Gastrocnemius medialis (tissue), 4 donors: ENCODE results near the gene STK39. TPM values are rescaled to one million over a fixed set of nuclear protein-coding genes. Genes with fewer than 3 reads are reported as not detected.

Source experiments
- ATAC-seq, 2 donors: fragments of 150-250 bp; one replicate each; pipeline ENCODE4 v1.9.1; 2016
- DNase-seq, 2 donors: peaks; one replicate each; pipeline ENCODE4 v3.0.0-alpha.2; 2019
- H3K27ac ChIP-seq, 4 donors: fragments of 200-600 bp; sonication (generic); 1 replicate in 1 of 4; 2 replicates in 3 of 4; pipeline ENCODE4 v1.5.1; 2016 to 2018; ENCODE audit warnings: mild to moderate bottlenecking in 2 of 4, moderate library complexity in 1 of 4
- H3K27me3 ChIP-seq, 3 donors: fragments of 200-600 bp; sonication (generic) in 2 of 3; 1 replicate in 1 of 3; 2 replicates in 2 of 3; pipeline versions ENCODE4 v1.5.1 to v1.6.0; 2016 to 2019; ENCODE audit warnings: mild to moderate bottlenecking in 1 of 3, moderate library complexity in 1 of 3
- H3K36me3 ChIP-seq, 2 donors: fragments of 200-600 bp; sonication (generic) in 1 of 2; one replicate each; pipeline ENCODE4 v1.5.1; 2017 to 2018
- H3K4me1 ChIP-seq, 2 donors: fragments of 200-600 bp; sonication (generic) in 1 of 2; one replicate each; pipeline ENCODE4 v1.5.1; 2016 to 2017; ENCODE audit warnings: mild to moderate bottlenecking in 2 of 2
- H3K4me3 ChIP-seq, 4 donors: fragments of 200-600 bp; sonication (generic) in 3 of 4; 1 replicate in 1 of 4; 2 replicates in 3 of 4; pipeline ENCODE4 v1.5.1; 2016 to 2019; ENCODE audit warnings: mild to moderate bottlenecking in 2 of 4
- H3K9me3 ChIP-seq, 3 donors: fragments of 200-600 bp; sonication (generic) in 2 of 3; 1 replicate in 1 of 3; 2 replicates in 2 of 3; pipeline ENCODE4 v1.5.1; 2016 to 2019
- CTCF ChIP-seq, 5 experiments: fragments of 450-650 bp in 3 of 5; fragments of 200-600 bp in 2 of 5; sonication (generic) in 2 of 5; IDR thresholded peaks in 4 of 5; conservative IDR thresholded peaks in 1 of 5; 1 replicate in 4 of 5; 2 replicates in 1 of 5; pipeline ENCODE4 v1.5.1; 2016 to 2019; ENCODE audit warnings: antibody characterized with exemption in 5 of 5, mild to moderate bottlenecking in 3 of 5, moderate library complexity in 3 of 5
- POLR2A ChIP-seq, 2 donors: fragments of 450-650 bp; IDR thresholded peaks; one replicate each; pipeline ENCODE4 v1.6.1; 2017; ENCODE audit warnings: antibody characterized with exemption in 2 of 2, mild to moderate bottlenecking in 2 of 2, moderate library complexity in 2 of 2
- in situ Hi-C, 4 donors: fragments of 200-750 bp; cut with MboI; loops; one replicate each; pipeline versions ENCODE4 v1.15.0 to v1.8.0; 2017; ENCODE audit warnings: low sequenced_read_pairs in 4 of 4
- intact Hi-C: fragments of 100-400 bp; cut with DNase I; formaldehyde crosslinking; loops from one replicate; pipeline ENCODE4 v1.15.1; 2023; ENCODE audit warnings: low total_unique reads
- total RNA-seq, 4 donors: library from RNA; depleted of rRNA; stranded (reverse); fragments of >200 nt; gene quantifications; one replicate each; pipeline versions ENCODE4 v1.1.0 to v1.2.3, GENCODE V29; 2016

The STK39 gene
- total RNA-seq, 4 donors from 2014 or later = 0.66 to 2.9 (median 1.9) TPM

GRCh38 chr2:167987026-167987425 is 260.4 kb downstream of the STK39 start:
- DNase-seq (no peak), ATAC-seq (no peak)
- in situ Hi-C loops = no loop called here
- Histone ChIP-seq H3K9me3 (no peaks in the 10 kb centered on the region), H3K4me1 (no peaks in the 10 kb centered on the region), H3K36me3 (no peaks in the 10 kb centered on the region), H3K27ac (no peak overlapping the region), H3K27me3 (no peaks in the 10 kb centered on the region), H3K4me3 (no peak overlapping the region)
- intact Hi-C loops = no loop called here
- TF ChIP-seq CTCF (IDR thresholded peaks at IDR 0.05 in 4 of 5, conservative IDR thresholded peaks at IDR 0.05 in 1 of 5) (no peak), POLR2A (IDR thresholded peaks at IDR 0.05) (no peak)

- TF ChIP-seq CTCF (IDR thresholded peaks at IDR 0.05 in 4 of 5, conservative IDR thresholded peaks at IDR 0.05 in 1 of 5) (no peak), POLR2A (IDR thresholded peaks at IDR 0.05) (no peak)
- no peak for DNase-seq
- H3K27me3 ChIP-seq = no peaks in the 10 kb centered on the region
- H3K4me3 ChIP-seq = no peak overlapping the region
- H3K27ac ChIP-seq = no peak overlapping the region
- H3K4me1 ChIP-seq = no peaks in the 10 kb centered on the region
- intact Hi-C loops = no loop called here
- H3K36me3 ChIP-seq = no peaks in the 10 kb centered on the region
- no peaks in the 10 kb centered on the region for H3K9me3 ChIP-seq
- in situ Hi-C loops = no loop called here
- ATAC-seq = no peak
Observed at GRCh38 chr2:167986223-167986622, 261.2 kb downstream of the STK39 start.

DNA sequence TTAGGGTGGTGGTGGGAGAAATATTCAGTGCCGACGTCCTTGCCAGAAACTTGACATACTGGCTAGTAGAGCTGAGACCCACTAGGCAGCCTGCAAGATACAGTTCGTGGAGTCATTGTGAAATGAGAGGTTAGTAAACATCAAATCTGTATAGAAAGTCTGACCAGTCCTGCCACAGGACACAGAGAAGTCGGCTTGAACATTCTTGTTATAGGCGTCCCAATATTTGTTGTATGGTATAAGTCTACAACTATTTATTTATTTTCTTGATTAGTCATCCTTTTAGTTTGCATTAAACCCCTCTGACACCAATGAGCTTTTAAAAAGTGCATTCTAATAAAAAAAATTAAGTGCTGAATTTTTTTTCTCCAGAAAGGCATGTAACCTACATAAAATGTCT is 265.4 kb downstream of the STK39 start:
- TF ChIP-seq CTCF (IDR thresholded peaks at IDR 0.05 in 4 of 5, conservative IDR thresholded peaks at IDR 0.05 in 1 of 5) (no peak), POLR2A (IDR thresholded peaks at IDR 0.05) (no peak)
- Histone ChIP-seq H3K27me3 (no peaks in the 10 kb centered on the region), H3K9me3 (no peaks in the 10 kb centered on the region), H3K4me3 (no peak overlapping the region), H3K4me1 (no peaks in the 10 kb centered on the region), H3K27ac (no peak overlapping the region), H3K36me3 (no peaks in the 10 kb centered on the region)
- in situ Hi-C loops (no loop called here), intact Hi-C loops (no loop called here)
- ATAC-seq (no peak), DNase-seq (no peak)

DNA sequence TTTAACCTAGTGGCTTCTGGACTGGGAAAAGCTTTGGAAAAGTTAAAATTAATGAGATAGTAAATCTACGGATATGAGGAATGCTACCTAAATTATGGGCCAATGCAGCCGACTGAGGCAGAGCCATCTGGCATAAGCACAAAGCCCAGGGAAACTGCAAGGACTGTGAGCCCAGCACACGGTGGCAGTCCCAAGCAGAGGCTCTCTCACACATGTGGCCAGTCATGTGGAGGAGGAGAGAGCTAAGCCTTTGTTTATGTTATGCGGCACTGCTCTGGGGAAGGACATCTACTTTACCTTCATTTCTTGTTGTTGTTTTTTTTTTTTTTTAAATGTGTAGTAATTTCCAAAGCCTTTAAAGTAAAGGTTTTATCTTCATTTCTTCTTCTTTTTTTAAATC is 267.0 kb downstream of the STK39 start:
- intact Hi-C loops (no loop called here), in situ Hi-C loops (no loop called here)
- Histone ChIP-seq H3K4me1 (no peaks in the 10 kb centered on the region), H3K27ac (no peak overlapping the region), H3K9me3 (no peaks in the 10 kb centered on the region), H3K36me3 (no peaks in the 10 kb centered on the region), H3K27me3 (no peaks in the 10 kb centered on the region), H3K4me3 (no peak overlapping the region)
- no peak for DNase-seq
- ATAC-seq = no peak
- no peak for TF ChIP-seq POLR2A (IDR thresholded peaks at IDR 0.05)
- TF ChIP-seq CTCF (IDR thresholded peaks at IDR 0.05 in 4 of 5, conservative IDR thresholded peaks at IDR 0.05 in 1 of 5) = no peak

GRCh38 chr2:167972746-167973145 is 274.6 kb downstream of the STK39 start:
- Histone ChIP-seq H3K36me3 (no peaks in the 10 kb centered on the region), H3K27me3 (no peaks in the 10 kb centered on the region), H3K27ac (no peak overlapping the region), H3K4me1 (no peaks in the 10 kb centered on the region), H3K4me3 (no peak overlapping the region), H3K9me3 (no peaks in the 10 kb centered on the region)
- intact Hi-C loops = no loop called here
- TF ChIP-seq CTCF (IDR thresholded peaks at IDR 0.05 in 4 of 5, conservative IDR thresholded peaks at IDR 0.05 in 1 of 5) = no peak
- TF ChIP-seq POLR2A (IDR thresholded peaks at IDR 0.05) = no peak
- in situ Hi-C loops = no loop called here
- no peak for ATAC-seq
- DNase-seq = no peak
